ENCODE data around the gene ATP8A2. TPM values are rescaled to one million over a fixed set of nuclear protein-coding genes. Genes with fewer than 3 reads are reported as not detected.

Gene ATP8A2
- total and polyA plus RNA-seq, 2 of the 4 experiments (the other 2 are of a cell fraction): 0.02 to 0.18 TPM

GRCh38 chr13:25525884-25526283, 154.1 kb downstream of the ATP8A2 start:
- Histone ChIP-seq H4K8ac (ENCODE audit: low read depth in 2 of 2, low read length in 2 of 2) (no peak overlapping the region), H2BK15ac (ENCODE audit: low read depth, low read length) (no peak overlapping the region), H3K18ac (ENCODE audit: low read depth, low read length) (no peak overlapping the region), H3K4me1 (ENCODE audit: control insufficient read depth, insufficient read depth, low read length) (no peaks in the 10 kb centered on the region), H3K9ac (ENCODE audit: low read depth, low read length) (no peak overlapping the region), H3K56ac (ENCODE audit: extremely low read depth, insufficient read depth, low read length) (no peak overlapping the region), H4K20me1 (ENCODE audit: insufficient read depth, low read length) (no peaks in the 10 kb centered on the region), H4K91ac (ENCODE audit: insufficient read depth, low read depth, low read length) (no peak overlapping the region), H3K4ac (ENCODE audit: low read depth, low read length) (no peak overlapping the region), H2AK5ac (ENCODE audit: low read depth, low read length) (no peak overlapping the region), H3K23ac (ENCODE audit: low read depth, low read length) (no peak overlapping the region), H3K27me3 (ENCODE audit: control insufficient read depth, insufficient read depth, low read length) (no peaks in the 10 kb centered on the region), H2BK120ac (ENCODE audit: low read depth, low read length) (no peak overlapping the region), H2BK20ac (ENCODE audit: low read depth, low read length) (no peak overlapping the region), H3K9me3 (ENCODE audit: control insufficient read depth, insufficient read depth, low read length) (0 out of 2 replicates have a peak, but pooled peaks cover 4% of the 10 kb centered on the region), H3K27ac (ENCODE audit: insufficient read depth, low read length) (no peak overlapping the region), H3K79me1 (ENCODE audit: low read depth in 1 of 2, low read length in 2 of 2) (no peaks in the 10 kb centered on the region), H2AK9ac (replicated peaks; ENCODE audit: low read depth, low read length, poor library complexity) (no peak overlapping the region), H2AFZ (replicated peaks; ENCODE audit: low read length, poor library complexity) (no peak overlapping the region), H3K4me2 (ENCODE audit: low read depth, low read length) (no peak overlapping the region), H2BK5ac (ENCODE audit: low read depth, low read length, poor library complexity, severe bottlenecking) (no peak overlapping the region), H3K9me1 (ENCODE audit: insufficient read depth, low read length) (no peaks in the 10 kb centered on the region), H3K4me3 (ENCODE audit: insufficient read depth, low read depth, low read length) (no peak overlapping the region), H3K36me3 (ENCODE audit: control insufficient read depth, insufficient read depth, low read length) (no peaks in the 10 kb centered on the region), H4K5ac (ENCODE audit: low read depth, low read length) (no peak overlapping the region), H3K14ac (replicated peaks; ENCODE audit: low read depth, low read length) (no peak overlapping the region)
- ChIA-PET POLR2A (ENCODE audit: unreplicated experiment) (interaction anchor here (0.7 kb wide), 1 partner anchor 10 kb away, joined by 3 read pairs; no protein-coding TSS in a partner anchor), CTCF (no interaction called here)
- intact Hi-C loops (cut with micrococcal nuclease): no loop called here
- no peak for ATAC-seq (ENCODE audit: low read depth)
- in situ Hi-C loops (cut with MboI; ENCODE audit: low sequenced_read_pairs): no loop called here
- no peak for TF ChIP-seq CEBPB (IDR thresholded peaks at IDR 0.05; ENCODE audit: low read depth, low read length)
- no peak for TF ChIP-seq CTCF (conservative IDR thresholded peaks at IDR 0.05; ENCODE audit: low read depth, low read length)
- no peak for TF ChIP-seq CHD1 (IDR thresholded peaks at IDR 0.05; ENCODE audit: low read depth, low read length)
- TF ChIP-seq RFX5 (IDR thresholded peaks at IDR 0.05; ENCODE audit: low read depth, low read length): no peak
- no peak for TF ChIP-seq SMC3 (IDR thresholded peaks at IDR 0.05; ENCODE audit: low read depth, low read length)
- TF ChIP-seq MXI1 (IDR thresholded peaks at IDR 0.05; ENCODE audit: borderline replicate concordance, low read depth, low read length): no peak
- no peak for TF ChIP-seq POLR2A (IDR thresholded peaks at IDR 0.05; ENCODE audit: low read depth, low read length)
- TF ChIP-seq NFE2L2 (IDR thresholded peaks at IDR 0.05; ENCODE audit: low read depth, low read length): no peak
- no peak for TF ChIP-seq RCOR1 (IDR thresholded peaks at IDR 0.05; ENCODE audit: insufficient replicate concordance, low read length)
- TF ChIP-seq USF2 (IDR thresholded peaks at IDR 0.05; ENCODE audit: low read depth, low read length): no peak
- TF ChIP-seq ELK1 (IDR thresholded peaks at IDR 0.05; ENCODE audit: borderline replicate concordance, low read depth, low read length): no peak
- no peak for TF ChIP-seq MAFK (IDR thresholded peaks at IDR 0.05; ENCODE audit: low read depth, low read length)
- TF ChIP-seq RAD21 (IDR thresholded peaks at IDR 0.05; ENCODE audit: low read length): no peak
- TF ChIP-seq FOS (IDR thresholded peaks at IDR 0.05; ENCODE audit: low read depth, low read length): no peak
- no peak for TF ChIP-seq BHLHE40 (IDR thresholded peaks at IDR 0.05; ENCODE audit: low read depth, low read length)
- TF ChIP-seq MAZ (IDR thresholded peaks at IDR 0.05; ENCODE audit: borderline replicate concordance, low read depth, low read length): no peak
- dilution Hi-C loops (cut with HindIII; ENCODE audit: low sequenced_read_pairs, unreplicated experiment): no loop called here
- DNase-seq: no peak
- BruUV-seq (replicated peaks): no TSS peak
